SK-N-SH treated with all-trans-retinoic acid at 6 μM for 48 hours (cell line): ENCODE results near the gene CLTCL1.

Experiments used
- ARNTL ChIP-seq: fragments of 450-650 bp; formaldehyde crosslinking; IDR thresholded peaks from 2 replicates; pipeline ENCODE4 v1.5.0; 2020; ENCODE audit warnings: low read depth, mild to moderate bottlenecking, moderate library complexity, borderline replicate concordance
- BACH2 ChIP-seq: fragments of 250-450 bp; sonication (Bioruptor Pico); IDR thresholded peaks from 2 replicates; pipeline ENCODE4 v1.9.0; 2021; ENCODE audit warnings: mild to moderate bottlenecking, borderline replicate concordance
- OSR1 ChIP-seq: fragments of 250-450 bp; sonication (Bioruptor Pico); IDR thresholded peaks from 2 replicates; pipeline ENCODE4 v1.8.0; 2022; ENCODE audit warnings: moderate library complexity, mild to moderate bottlenecking, inconsistent platforms
- RARB ChIP-seq: fragments of 250-450 bp; sonication (Bioruptor Pico); IDR thresholded peaks from 2 replicates; pipeline ENCODE4 v1.8.0; 2021; ENCODE audit warnings: mild to moderate bottlenecking, moderate library complexity
- SNAI2 ChIP-seq: fragments of 250-450 bp; sonication (Bioruptor Pico); IDR thresholded peaks from 2 replicates; pipeline ENCODE4 v1.5.0; 2020; ENCODE audit warnings: mild to moderate bottlenecking, moderate library complexity
- ZFP30 ChIP-seq: fragments of 450-650 bp; formaldehyde crosslinking; IDR thresholded peaks from 2 replicates; pipeline ENCODE4 v1.5.0; 2022; ENCODE audit warnings: mild to moderate bottlenecking, moderate library complexity
- ZNF565 ChIP-seq: fragments of 450-650 bp; formaldehyde crosslinking; conservative IDR thresholded peaks from 2 replicates; pipeline ENCODE4 v1.5.0; 2020; ENCODE audit warnings: low read depth, mild to moderate bottlenecking, moderate library complexity
- ZNF8 ChIP-seq: fragments of 450-650 bp; formaldehyde crosslinking; IDR thresholded peaks from 2 replicates; pipeline ENCODE4 v1.5.0; 2020; ENCODE audit warnings: mild to moderate bottlenecking, moderate library complexity
- TF ChIP-seq, protein P1 (sequence below): fragments of 250-450 bp; sonication (Bioruptor Pico); IDR thresholded peaks from 2 replicates; pipeline ENCODE4 v1.8.0; 2020; ENCODE audit warnings: mild to moderate bottlenecking, moderate library complexity, borderline replicate concordance
- TF ChIP-seq, protein P2 (sequence below): fragments of 250-450 bp; sonication (Bioruptor Pico); IDR thresholded peaks from 2 replicates; pipeline ENCODE4 v1.5.0; 2020; ENCODE audit warnings: mild to moderate bottlenecking, moderate library complexity

DNA sequence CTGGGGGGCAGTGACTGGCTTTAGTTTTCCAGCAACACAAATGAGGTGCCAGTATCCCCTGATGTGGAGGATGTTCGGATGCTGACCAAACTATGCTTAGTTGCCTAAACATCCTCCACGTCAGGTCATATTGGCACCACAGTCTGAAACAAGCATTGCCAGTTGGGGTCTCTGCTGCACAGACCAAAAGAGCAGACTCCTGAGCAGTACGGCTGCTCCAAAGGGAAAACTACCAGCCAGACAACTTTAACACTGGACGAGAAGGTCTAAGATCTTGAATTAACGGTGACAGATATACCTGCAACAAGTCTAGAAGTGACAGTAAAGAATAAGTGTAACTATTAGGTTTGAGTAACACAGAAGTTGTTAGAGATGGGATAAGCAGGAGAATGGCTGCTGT, 40.5 kb upstream of the CLTCL1 start:
- TF ChIP-seq BACH2 (CRISPR knock-in tag) (no peak), ZFP30 (CRISPR knock-in tag) (no peak), ZNF565 (CRISPR knock-in tag) (no peak), ZNF8 (CRISPR knock-in tag) (no peak), RARB (CRISPR knock-in tag) (no peak), ARNTL (CRISPR knock-in tag) (no peak), SNAI2 (CRISPR knock-in tag) (no peak), OSR1 (CRISPR knock-in tag) (no peak)
- TF ChIP-seq, protein P1, sequence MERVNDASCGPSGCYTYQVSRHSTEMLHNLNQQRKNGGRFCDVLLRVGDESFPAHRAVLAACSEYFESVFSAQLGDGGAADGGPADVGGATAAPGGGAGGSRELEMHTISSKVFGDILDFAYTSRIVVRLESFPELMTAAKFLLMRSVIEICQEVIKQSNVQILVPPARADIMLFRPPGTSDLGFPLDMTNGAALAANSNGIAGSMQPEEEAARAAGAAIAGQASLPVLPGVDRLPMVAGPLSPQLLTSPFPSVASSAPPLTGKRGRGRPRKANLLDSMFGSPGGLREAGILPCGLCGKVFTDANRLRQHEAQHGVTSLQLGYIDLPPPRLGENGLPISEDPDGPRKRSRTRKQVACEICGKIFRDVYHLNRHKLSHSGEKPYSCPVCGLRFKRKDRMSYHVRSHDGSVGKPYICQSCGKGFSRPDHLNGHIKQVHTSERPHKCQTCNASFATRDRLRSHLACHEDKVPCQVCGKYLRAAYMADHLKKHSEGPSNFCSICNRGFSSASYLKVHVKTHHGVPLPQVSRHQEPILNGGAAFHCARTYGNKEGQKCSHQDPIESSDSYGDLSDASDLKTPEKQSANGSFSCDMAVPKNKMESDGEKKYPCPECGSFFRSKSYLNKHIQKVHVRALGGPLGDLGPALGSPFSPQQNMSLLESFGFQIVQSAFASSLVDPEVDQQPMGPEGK (CRISPR knock-in tag), result no peak
- TF ChIP-seq, protein P2, sequence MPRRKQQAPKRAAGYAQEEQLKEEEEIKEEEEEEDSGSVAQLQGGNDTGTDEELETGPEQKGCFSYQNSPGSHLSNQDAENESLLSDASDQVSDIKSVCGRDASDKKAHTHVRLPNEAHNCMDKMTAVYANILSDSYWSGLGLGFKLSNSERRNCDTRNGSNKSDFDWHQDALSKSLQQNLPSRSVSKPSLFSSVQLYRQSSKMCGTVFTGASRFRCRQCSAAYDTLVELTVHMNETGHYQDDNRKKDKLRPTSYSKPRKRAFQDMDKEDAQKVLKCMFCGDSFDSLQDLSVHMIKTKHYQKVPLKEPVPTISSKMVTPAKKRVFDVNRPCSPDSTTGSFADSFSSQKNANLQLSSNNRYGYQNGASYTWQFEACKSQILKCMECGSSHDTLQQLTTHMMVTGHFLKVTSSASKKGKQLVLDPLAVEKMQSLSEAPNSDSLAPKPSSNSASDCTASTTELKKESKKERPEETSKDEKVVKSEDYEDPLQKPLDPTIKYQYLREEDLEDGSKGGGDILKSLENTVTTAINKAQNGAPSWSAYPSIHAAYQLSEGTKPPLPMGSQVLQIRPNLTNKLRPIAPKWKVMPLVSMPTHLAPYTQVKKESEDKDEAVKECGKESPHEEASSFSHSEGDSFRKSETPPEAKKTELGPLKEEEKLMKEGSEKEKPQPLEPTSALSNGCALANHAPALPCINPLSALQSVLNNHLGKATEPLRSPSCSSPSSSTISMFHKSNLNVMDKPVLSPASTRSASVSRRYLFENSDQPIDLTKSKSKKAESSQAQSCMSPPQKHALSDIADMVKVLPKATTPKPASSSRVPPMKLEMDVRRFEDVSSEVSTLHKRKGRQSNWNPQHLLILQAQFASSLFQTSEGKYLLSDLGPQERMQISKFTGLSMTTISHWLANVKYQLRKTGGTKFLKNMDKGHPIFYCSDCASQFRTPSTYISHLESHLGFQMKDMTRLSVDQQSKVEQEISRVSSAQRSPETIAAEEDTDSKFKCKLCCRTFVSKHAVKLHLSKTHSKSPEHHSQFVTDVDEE, result no peak
